Measurements from ENCODE around the gene RALGPS1. TPM values are rescaled to one million over a fixed set of nuclear protein-coding genes. Genes with fewer than 3 reads are reported as not detected.
A peak's percentile ranks its signal among the peaks of the same experiment; 100 is the strongest.
"Not testable (repeated sequence)": the region's sequence is repeated elsewhere in the genome, so short reads cannot be mapped to it uniquely, and the experiment has no call there.

Gene RALGPS1
- total RNA-seq, 2 donors from 2014 or later: 15.3 to 79.4 TPM

DNA sequence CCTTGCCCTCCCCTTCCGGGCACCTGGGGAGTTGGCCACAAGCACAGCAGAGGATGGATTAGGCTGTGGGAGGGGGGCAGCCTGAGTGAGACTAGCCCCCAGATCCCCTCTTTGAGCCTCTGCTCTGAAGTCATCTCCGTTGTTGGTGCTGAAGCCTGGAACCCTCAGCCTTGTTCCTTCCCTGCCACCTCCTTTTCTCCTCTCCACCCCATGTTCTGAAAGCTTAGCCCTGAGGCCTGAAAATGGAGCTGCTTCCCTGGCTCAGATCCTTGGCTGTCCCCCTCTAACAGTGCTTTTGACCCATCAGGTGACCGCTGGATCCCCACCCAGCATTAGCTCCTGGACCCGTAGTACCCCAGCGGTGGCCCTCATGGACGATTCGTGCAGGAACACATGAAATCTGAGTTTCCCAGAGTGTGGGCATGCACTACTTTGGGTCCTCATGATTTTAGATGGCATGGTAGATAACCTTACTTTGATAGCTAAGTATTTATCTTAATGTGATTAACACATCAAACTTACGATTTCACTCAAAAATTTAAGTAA is 229.4 kb downstream of the RALGPS1 start:
- no peak for TF ChIP-seq POLR2A (IDR thresholded peaks at IDR 0.05)
- TF ChIP-seq, protein P1, sequence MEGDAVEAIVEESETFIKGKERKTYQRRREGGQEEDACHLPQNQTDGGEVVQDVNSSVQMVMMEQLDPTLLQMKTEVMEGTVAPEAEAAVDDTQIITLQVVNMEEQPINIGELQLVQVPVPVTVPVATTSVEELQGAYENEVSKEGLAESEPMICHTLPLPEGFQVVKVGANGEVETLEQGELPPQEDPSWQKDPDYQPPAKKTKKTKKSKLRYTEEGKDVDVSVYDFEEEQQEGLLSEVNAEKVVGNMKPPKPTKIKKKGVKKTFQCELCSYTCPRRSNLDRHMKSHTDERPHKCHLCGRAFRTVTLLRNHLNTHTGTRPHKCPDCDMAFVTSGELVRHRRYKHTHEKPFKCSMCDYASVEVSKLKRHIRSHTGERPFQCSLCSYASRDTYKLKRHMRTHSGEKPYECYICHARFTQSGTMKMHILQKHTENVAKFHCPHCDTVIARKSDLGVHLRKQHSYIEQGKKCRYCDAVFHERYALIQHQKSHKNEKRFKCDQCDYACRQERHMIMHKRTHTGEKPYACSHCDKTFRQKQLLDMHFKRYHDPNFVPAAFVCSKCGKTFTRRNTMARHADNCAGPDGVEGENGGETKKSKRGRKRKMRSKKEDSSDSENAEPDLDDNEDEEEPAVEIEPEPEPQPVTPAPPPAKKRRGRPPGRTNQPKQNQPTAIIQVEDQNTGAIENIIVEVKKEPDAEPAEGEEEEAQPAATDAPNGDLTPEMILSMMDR (IDR thresholded peaks at IDR 0.05): no peak
- Histone ChIP-seq H3K9me3 (no peaks in the 10 kb centered on the region), H3K27ac (no peak overlapping the region), H3K4me3 (no peak overlapping the region), H3K4me1 (no peaks in the 10 kb centered on the region), H3K36me3 (replicated peaks in 1 of 2; ENCODE audit: insufficient read depth in 1 of 2, low read depth in 2 of 2) (no peaks in the 10 kb centered on the region), H3K27me3 (no peaks in the 10 kb centered on the region)
- DNase-seq: no peak
- ATAC-seq: no peak
- 90 to 91% methylated on average over 8 of the region's 8 CpGs for WGBS, 2 donors
- intact Hi-C loops (cut with DNase I): no loop called here

GRCh38 chr9:127144670-127145445 is 230.3 kb downstream of the RALGPS1 start:
- ATAC-seq: peak; percentile 42
- Histone ChIP-seq H3K4me1 (no peaks in the 10 kb centered on the region), H3K27me3 (no peaks in the 10 kb centered on the region), H3K9me3 (no peaks in the 10 kb centered on the region), H3K36me3 (replicated peaks in 1 of 2; ENCODE audit: insufficient read depth in 1 of 2, low read depth in 2 of 2) (no peaks in the 10 kb centered on the region), H3K27ac (no peak overlapping the region), H3K4me3 (no peak overlapping the region)
- TF ChIP-seq, protein P1 (IDR thresholded peaks at IDR 0.05): no peak
- no peak for TF ChIP-seq POLR2A (IDR thresholded peaks at IDR 0.05)
- intact Hi-C loops (cut with DNase I): no loop called here
- 87 to 89% methylated on average over 8 of the region's 8 CpGs for WGBS, 2 donors
- DNase-seq: peak in 1 of 4 donors; percentile 46

GRCh38 chr9:127146841-127147240 is 232.3 kb downstream of the RALGPS1 start:
- H3K27ac ChIP-seq; intact Hi-C loops (cut with DNase I); DNase-seq; H3K4me1 ChIP-seq; H3K27me3 ChIP-seq; H3K9me3 ChIP-seq; H3K36me3 ChIP-seq (replicated peaks in 1 of 2; ENCODE audit: insufficient read depth in 1 of 2, low read depth in 2 of 2); H3K4me3 ChIP-seq; ATAC-seq: not testable (repeated sequence)

DNA sequence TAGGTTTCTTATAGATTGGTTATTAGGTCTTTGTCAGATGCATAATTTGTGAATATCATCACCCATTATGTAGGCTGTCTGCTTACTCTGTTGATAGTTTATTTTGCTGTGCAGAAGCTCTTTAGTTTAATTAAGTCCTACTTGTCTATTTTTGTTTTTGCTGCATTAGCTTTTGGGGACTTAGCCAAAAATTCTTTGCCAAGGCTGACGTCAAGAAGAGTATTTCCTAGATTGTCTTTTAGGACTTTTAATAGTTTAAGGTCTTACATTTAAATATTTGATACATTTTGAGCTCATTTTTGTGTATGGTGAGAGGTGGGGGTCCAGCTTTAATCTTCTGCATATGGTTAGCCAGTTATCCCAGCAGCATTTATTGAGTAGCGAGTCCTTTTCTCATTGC is 232.7 kb downstream of the RALGPS1 start:
- intact Hi-C loops (cut with DNase I): no loop called here
- Histone ChIP-seq H3K27ac (no peak overlapping the region), H3K4me3 (no peak overlapping the region), H3K36me3 (replicated peaks in 1 of 2; ENCODE audit: insufficient read depth in 1 of 2, low read depth in 2 of 2) (no peaks in the 10 kb centered on the region), H3K27me3 (no peaks in the 10 kb centered on the region), H3K4me1 (no peaks in the 10 kb centered on the region), H3K9me3 (no peaks in the 10 kb centered on the region)
- DNase-seq: no peak
- no peak for ATAC-seq
- TF ChIP-seq, protein P1 (IDR thresholded peaks at IDR 0.05): no peak
- no peak for TF ChIP-seq POLR2A (IDR thresholded peaks at IDR 0.05)
- 85 to 88% methylated on average over 2 of the region's 2 CpGs for WGBS, 2 donors

- DNase-seq (no peak), ATAC-seq (no peak)
Observed at GRCh38 chr9:127148014-127148413, 233.4 kb downstream of the RALGPS1 start.

More at GRCh38 chr9:127148014-127148413, 233.4 kb downstream of the RALGPS1 start:
- Histone ChIP-seq H3K27me3 (no peaks in the 10 kb centered on the region), H3K4me3 (no peak overlapping the region), H3K4me1 (no peaks in the 10 kb centered on the region), H3K9me3 (no peaks in the 10 kb centered on the region), H3K36me3 (replicated peaks in 1 of 2; ENCODE audit: insufficient read depth in 1 of 2, low read depth in 2 of 2) (no peaks in the 10 kb centered on the region), H3K27ac (no peak overlapping the region)
- 85 to 89% methylated on average over 5 of the region's 5 CpGs for WGBS, 2 donors
- TF ChIP-seq, protein P1 (IDR thresholded peaks at IDR 0.05): no peak
- no peak for TF ChIP-seq POLR2A (IDR thresholded peaks at IDR 0.05)
- intact Hi-C loops (cut with DNase I): no loop called here
